8988T (cell line): ENCODE data around the gene KNCN.

Source experiments
- DNase-seq: peaks from one replicate; pipeline ENCODE4 v3.0.0; 2011

KNCN gene

GRCh38 chr1:46551597-46552095 is at the start of gene KNCN:
TSS of gene KNCN (minus strand) at chr1:46551647. CDS start at chr1:46551215, 432 bp downstream.
- no peak for DNase-seq

- no peak for DNase-seq
Observed at GRCh38 chr1:46599059-46599970, 47.9 kb upstream of the KNCN start.

- DNase-seq, result no peak
Observed at GRCh38 chr1:46596846-46597245, 45.4 kb upstream of the KNCN start.

- no peak for DNase-seq
Observed at GRCh38 chr1:46596036-46596435, 44.6 kb upstream of the KNCN start.

- no peak for DNase-seq
Observed at GRCh38 chr1:46595127-46595526, 43.7 kb upstream of the KNCN start.

DNA sequence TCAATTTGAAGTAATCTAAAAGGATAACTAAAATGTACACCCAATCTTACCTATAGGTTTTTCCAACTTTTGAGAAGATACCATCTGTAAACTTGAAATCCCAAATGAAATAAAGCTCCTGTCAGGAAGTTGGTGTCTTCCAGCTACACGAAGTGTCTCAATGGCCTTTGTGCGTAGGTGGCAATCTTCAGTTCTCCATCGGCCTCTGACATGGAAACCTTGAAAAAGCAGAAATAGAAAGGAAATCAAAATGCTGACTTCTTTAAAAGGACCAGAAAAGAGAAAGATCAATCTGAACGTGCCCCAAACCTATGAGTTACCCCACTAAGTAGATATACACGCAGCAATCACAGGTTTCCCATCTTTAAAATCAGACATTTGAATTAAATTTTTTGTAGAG is 42.6 kb upstream of the KNCN start:
- DNase-seq, result no peak

DNA sequence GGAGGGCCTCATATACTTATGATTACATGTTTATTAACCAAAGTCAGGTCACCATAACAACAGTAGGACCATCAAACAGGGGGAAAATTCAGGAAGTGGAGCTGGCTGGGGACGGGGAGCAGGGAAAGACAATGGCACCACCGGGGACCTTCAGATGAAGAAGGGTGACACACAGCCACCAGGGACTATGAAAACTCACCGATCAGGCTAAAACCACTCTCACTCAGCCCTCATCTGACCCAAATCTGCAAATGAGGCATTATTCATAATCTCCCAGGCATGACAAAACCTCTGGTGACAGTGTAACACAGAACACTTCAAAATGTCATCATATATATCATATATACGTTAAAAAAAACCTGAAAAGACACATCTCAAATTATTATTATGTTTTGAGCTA is 41.4 kb upstream of the KNCN start:
- no peak for DNase-seq

GRCh38 chr1:46589529-46589928 is 38.1 kb upstream of the KNCN start:
- DNase-seq, result no peak

GRCh38 chr1:46587069-46587468 is 35.6 kb upstream of the KNCN start:
- no peak for DNase-seq

DNA sequence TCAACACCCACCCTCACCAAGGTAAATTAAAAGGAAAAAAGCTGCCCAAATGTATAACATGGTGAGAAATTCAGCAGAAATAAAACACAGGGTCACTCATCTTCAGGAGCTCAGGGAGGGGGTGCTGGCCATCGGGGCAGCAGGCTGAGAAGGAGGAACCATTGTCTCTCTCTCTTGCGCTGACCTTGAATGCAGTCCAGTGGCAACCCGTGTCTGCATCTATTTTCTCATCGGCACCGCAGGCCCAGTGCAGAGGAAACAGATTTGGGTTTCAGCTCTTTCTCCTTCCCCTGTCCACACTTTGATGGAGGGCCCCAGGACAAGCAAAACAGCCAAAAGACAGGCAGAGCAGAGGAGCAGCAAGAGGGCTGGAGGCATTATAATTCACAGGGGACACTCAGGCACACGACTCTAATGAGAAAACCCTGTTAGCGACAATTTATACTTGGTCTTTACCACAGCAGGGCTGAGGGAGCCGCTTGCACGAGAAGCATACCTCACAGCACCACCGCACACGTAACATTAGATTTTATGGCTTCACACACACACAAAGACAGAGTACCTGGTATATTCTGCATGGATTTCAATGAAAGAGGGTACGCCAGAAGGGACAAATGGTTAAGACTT is 34.0 kb upstream of the KNCN start:
- DNase-seq, result no peak

DNA sequence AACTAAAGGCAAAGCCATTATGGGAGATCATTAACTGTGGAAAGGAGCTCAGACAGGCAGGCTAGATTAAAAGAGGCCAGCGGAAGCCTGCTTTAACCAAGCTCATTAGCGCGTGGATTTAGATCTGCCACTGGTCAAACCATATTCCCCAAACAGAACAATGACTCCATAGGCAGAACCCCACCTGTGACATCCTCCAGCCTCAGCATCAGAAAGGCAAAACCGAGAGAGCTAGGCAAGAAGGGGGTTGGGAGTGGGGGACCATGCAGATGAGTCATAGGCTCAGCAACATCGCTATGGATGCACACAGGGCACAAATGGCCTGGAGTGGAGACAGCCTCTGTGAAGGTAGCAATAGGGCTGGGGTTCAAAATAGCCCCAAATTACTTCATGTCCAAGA is 32.0 kb upstream of the KNCN start:
- no peak for DNase-seq

DNA sequence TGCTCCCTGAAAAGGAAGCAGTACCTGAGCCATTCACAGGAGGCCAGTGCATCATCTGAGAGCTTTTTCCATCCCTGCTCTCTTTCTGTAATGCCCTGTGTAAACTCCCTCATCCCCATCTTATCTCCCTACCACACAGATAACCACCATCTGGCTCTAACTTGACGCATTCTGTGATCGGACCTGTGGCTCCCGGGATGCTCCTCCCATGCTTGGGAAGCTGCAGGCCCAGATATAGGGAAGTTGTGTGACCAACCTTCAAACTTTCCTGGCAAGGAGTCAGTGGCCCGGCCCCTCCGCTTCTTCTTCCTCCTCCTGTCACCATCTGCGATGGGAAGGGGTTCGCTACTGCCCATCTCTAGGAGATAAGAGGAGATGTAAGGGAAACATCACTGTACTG is 31.5 kb upstream of the KNCN start:
- no peak for DNase-seq

DNA sequence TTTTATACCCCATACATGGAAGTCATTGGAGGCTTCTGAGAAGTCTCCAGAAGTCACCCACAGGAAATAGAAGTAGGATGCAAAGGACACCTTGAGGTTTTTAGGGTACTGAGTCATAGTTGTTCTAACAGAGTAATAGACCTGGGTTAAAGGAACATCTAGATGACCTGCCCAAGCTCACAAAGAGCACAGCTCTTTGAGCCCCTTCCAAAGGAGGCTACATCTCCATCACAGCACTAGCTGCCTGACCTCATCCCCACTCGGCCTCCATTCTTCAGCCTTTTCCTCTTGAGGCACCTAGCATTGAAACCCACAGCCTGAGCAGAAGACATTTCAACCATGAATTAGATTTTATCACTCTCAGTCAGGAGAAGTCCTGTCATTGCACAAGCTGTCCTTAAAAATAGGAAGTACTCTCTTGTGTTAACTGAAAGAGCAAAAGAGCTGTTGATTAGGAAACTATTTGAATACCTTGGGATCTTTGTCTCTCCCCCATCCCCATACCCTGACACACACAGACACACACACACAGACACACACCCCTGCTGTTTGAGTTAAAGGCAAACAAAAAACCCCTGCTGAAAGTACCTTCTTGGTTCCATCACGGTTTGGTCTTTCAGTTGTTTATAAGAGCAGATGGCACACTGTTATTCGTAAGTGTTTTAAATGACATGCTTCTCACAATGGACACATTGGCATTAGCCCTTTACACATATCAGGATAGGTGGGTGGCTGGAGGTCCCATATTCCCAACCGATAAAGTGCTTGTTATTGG is 30.4 kb upstream of the KNCN start:
- DNase-seq, result no peak

DNA sequence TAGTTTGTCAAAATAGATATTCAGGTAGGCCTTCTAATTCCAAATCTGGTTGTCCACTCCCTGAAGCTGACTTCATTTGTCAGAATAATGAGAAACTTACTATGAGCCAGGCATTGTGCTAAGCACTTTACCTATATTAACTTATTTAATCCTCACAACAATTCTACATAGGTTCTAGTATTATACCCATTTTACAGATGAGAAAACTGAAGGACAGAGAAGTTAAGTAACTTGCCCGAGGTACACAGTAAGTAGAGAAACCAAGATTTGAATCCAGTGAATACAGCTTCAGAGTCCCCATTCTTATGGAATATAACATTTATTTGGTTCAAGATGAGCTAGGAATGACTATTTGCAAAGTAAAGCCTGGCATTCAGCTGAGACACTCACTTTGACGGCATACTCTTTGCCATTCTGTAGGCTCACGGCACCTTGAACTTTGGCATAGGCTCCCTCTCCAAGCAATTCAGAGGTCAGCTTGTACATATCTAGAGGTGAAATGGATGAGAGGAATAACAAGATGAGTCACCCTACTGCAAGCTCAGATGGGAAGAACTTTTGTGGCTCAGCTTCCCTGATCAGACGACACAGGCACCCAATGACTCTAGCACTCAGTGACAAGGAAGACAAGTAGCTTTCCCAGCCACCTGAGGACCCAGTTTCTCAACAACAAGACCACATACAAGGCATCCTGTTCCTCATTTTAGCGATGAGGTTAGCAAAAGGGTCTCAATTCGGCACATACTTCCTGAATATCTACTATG is 28.9 kb upstream of the KNCN start:
- no peak for DNase-seq

DNA sequence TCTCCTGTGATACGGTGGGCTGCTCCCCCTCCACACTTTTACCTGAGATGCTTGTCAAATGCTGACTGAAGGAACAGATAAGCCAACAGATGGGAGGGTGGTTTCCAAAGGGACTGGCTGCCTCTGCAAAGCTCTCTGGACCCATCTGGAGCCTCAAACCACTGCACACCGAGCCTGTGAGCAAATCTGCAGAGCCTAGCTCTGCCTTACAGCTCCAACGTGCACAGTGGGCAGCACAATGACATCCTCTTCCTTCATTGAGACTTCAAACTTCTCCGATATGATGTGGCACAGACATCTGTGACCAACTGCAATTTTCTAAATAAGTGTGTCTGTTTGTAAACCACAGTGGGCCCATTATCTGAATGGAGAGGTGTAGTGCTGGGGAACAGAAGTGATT is 26.2 kb upstream of the KNCN start:
- DNase-seq, result no peak

DNA sequence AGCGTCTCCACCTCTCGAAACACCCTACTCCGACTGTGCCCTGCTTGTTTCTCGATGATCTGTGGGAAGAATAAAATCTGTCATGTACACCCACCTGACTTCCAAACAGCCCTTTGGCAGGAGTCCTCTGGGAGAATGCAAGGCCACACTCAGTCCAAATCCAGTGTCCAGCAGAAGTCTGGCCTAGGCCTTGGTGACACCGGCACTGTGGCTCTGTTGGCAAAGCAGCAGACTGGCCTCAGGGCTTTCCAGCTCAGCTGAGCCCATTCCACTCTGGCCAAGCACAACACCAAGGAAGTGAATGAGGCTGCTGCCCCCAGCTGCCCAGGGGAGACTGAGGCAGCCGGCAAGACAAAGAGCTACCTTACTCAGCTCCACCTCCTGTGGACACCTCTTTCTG is 25.1 kb upstream of the KNCN start:
- DNase-seq, result no peak

- no peak for DNase-seq
Observed at GRCh38 chr1:46575778-46576177, 24.3 kb upstream of the KNCN start.

DNA sequence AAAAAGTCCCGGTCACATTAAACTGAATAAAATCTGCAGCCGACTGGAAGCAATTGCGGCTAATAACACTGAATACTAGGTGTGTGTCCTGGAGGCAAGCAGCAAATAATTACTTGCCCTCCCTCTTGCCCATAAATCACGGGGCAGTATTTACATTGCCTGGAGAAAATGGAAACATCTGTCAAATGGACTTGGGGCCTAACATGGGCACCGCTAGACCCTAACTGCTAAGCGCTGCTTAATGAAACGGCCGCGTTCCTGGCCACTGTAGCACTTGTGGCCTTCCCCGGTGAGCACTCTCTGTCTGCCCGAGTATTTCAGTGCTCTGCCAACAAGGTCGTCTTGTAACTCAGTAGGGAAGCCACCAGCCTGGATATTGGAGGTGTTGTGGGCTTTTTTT is 23.9 kb upstream of the KNCN start:
- no peak for DNase-seq

- no peak for DNase-seq
Observed at GRCh38 chr1:46571691-46572225, 20.3 kb upstream of the KNCN start.

- DNase-seq, result no peak
Observed at GRCh38 chr1:46569884-46570725, 18.7 kb upstream of the KNCN start.

- no peak for DNase-seq
Observed at GRCh38 chr1:46569116-46569515, 17.7 kb upstream of the KNCN start.
